GM21360 (cell line): Measurements from ENCODE around the gene ZNF280A.
"Not testable (repeated sequence)": the region's sequence is repeated elsewhere in the genome, so short reads cannot be mapped to it uniquely, and the experiment has no call there.

Experiments
- ATAC-seq: cut with Tn5 transposase; IDR thresholded peaks from one replicate; pipeline ENCODE4 v1.9.1; 2021; ENCODE audit warnings: mild to moderate bottlenecking, moderate library complexity; ENCODE audit not compliant: unreplicated experiment

The ZNF280A gene

DNA sequence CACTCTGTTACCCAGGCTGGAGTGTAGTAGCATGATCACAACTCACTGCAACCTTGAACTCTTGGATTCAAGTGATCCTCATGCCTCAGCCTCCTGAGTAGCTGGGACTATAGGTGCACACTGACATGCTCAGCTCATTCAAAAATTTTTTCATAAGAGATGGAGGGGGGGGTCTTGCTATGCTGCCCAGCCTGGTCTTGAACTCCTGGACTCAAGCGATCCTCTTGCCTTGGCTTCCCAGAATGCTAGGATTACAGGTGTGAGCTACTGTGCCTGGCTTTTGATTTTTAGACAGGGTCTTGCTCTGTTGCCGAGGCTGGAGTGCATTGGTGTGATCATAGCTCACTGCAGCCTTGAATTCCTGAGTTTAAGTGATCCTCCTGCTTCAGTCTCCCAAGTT lies 25.0 kb upstream of the ZNF280A start:
- ATAC-seq = no peak

GRCh38 chr22:22538226-22538989 lies 18.3 kb upstream of the ZNF280A start:
- no peak for ATAC-seq

DNA sequence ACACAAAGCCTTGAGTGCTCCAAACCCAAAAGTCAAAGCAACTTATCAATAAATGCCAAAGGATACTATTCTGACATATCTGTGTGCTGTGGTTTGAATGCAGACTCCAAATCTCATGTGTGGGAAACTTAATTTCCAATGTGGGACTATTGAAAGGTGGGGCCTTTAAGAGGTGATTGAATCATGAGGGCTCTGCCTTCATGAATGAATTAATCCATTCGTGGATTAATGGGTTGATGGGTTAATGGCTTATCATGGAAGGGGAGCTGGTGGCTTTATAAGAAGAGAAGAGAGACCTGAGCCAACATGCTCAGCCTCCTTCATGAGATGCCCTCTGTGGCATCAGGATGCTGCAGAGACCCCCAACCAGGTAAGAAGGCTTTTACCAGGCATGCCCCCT lies 16.8 kb upstream of the ZNF280A start:
- no peak for ATAC-seq

DNA sequence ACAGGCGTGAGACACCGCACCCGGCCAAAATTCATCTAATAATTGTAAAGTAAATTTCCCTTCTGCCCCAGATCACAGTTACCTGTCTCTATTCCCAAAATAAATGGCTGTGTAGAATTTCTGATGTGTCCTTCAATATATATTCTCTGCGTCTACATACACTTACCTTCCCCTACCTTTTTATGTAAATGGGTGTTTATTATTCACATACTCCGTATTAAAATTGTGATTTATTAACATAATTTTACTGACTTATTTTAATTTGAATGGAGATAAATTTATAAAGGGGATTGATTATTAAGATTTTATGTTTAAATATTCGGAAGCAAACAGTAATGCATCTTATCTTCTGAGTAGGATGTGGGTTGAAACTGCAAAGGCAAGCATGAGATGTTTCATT lies 16.4 kb upstream of the ZNF280A start:
- ATAC-seq = no peak

DNA sequence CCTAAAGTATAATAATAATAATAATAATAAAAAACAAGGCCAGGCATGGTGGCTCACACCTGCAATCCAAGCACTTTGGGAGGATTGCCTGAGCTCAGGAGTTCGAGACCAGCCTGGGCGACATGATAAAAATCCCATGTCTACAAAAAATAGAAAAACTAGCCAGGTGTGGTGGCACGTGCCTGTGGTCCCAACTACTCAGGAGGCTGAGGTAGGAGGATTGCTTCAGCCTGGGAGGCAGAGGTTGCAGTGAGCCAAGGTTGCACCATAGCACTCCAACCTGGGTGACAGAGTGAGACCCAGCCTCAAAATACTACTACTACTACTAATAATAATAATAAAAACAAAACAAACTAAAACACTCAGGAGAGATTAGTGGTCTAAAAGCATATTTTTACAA lies 15.6 kb upstream of the ZNF280A start:
- no peak for ATAC-seq

DNA sequence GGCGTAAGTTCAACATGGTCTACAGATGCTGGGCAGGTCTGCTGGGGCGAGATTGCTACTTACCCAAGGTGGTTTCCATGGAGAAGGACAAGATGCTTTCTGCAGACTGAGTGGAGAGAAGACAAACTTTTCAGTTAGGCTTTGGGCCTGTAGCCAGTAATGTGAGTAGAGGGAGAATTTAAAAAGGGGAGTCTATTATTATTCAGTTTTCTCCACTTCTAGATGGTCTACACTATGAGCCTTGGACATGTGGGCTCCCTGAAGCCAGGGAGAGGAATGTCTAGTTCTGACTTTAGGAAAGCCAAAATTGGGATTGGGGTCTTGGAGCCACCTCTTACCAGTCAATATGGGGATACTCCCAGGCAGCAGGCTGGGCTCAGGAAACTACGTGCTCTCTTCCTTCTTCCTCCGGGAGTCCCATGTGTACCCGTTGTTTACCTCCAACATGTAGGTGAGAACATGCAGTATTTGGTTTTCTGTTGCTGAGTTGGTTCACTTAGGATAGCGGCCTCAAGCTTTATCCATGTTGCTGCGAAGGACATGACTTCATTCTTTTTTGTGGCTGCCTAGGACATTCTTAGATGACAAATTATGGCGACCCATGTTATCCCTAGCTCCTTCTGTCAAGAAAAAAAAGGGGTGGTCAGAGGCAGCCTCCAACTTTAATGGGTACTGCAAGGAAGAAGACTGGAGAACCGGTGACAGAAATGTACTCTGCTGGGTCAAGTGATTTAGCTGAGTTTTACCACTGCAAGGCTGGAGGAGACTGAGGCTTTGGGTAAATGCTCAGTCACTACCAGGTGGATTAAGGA lies 14.7 kb upstream of the ZNF280A start:
- ATAC-seq = no peak

GRCh38 chr22:22533863-22534262 lies 13.8 kb upstream of the ZNF280A start:
- no peak for ATAC-seq

DNA sequence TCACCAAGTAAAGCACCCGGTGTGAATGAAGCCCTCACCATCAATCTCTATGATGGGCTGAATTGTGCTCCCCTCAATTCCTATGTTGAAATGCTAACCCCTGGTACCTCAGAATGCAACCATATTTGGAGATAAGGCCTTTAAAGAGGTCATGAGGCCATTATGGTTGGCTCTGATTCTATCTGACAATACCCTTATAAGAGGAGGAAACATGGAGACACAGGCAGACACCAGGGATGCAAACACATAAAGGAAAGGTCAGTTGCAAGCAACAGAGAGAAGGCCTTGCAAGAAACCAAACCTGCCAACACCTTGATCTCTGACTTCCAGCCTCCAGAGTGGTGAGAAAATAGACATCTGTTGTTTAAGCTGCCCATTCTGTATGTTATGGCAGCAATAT lies 13.3 kb upstream of the ZNF280A start:
- no peak for ATAC-seq

DNA sequence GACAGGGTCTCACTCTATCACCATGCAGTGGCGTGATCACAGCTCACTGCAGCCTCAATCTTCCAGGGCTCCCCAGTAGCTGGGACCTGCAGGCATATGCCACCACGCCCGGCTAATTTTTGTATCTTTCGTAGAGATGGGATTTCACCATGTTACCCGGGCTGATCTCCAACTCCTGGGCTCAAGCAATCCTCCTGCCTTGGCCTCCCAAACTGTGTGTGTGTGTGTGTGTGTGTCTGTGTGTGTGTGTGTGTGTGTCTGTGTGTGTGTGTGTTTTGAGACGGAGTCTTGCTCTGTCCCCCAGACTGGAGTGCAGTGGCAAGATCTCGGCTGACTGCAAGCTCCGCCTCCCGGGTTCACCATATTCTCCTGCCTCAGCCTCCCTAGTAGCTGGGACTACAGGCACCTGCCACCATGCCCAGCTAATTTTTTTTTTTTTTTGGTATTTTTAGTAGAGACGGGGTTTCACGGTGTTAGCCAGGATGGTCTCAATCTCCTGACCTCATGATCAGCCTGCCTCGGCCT lies 12.5 kb upstream of the ZNF280A start:
- not testable (repeated sequence) for ATAC-seq

DNA sequence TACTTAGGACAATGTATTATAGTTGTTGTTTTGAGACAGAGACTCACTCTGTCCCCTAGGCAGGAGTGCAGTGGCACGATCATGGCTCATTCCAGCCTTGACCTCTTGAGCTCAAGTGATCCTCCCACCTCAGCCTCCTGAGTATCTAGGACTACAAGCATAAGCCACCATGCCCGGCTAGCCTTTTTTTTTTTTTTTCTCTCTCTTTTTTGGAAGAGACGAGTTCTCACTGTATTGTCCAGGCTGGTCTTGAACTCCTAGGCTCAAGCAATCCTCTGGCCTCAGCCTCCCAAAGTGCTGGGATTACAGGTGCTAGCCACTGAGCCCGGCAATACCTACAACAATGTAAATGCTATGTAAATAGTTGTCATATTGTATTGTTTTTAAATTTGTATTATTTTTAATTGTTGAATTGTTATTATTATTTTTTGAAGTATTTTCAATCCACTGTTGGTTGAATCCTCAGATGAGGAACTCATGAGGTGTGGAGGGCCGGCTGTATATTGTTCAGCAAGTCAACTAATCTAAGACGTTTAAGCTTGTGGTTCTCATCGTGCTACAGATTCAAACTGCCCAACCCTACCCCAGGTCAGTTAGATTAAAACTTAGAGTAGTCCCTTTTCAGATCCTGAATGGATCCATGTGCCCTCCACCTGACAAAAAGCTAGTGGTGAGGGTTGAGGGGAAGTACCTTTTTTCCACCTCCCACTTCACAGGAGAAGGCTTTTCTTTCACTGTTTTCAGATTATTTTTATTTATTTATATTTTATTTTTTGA lies 11.9 kb upstream of the ZNF280A start:
- ATAC-seq = no peak

- no peak for ATAC-seq
Observed at GRCh38 chr22:22528780-22529179, 8.7 kb upstream of the ZNF280A start.

GRCh38 chr22:22527312-22527711 lies 7.2 kb upstream of the ZNF280A start:
- ATAC-seq = no peak

DNA sequence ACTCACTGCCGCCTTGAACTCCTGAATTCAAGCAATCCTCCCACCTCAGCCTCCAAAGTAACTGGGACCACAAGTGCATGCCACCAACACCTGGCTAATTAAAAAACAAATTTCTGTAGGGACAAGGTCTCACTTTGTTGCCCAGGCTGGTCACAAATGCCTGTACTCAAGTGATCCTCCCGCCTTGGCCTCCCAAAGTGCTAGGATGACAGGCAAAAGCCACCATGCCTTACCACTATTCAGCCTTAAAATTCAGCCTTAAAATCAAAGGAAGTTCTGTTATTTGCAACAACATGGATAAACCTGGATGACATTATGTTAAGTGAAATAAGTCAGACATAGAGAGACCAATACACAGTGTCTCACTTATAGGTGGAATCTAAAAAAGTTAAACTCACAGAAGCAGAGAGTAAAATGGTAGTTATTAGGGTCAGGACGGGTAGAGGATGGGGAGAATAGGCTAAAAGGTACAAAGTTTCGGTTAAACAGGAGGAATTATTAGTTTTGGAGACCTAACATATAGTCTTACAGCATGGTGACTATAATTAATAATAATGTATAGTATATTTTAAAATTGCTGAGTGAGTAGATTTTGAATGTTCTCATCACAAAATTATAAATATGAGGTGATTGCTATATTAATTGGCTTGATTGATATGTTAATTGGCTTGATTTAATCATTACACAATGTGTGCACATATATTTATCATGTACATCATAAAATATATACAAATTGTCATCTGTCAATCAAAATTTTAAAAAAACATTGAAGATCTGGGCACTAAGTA lies 6.2 kb upstream of the ZNF280A start:
- ATAC-seq = no peak

DNA sequence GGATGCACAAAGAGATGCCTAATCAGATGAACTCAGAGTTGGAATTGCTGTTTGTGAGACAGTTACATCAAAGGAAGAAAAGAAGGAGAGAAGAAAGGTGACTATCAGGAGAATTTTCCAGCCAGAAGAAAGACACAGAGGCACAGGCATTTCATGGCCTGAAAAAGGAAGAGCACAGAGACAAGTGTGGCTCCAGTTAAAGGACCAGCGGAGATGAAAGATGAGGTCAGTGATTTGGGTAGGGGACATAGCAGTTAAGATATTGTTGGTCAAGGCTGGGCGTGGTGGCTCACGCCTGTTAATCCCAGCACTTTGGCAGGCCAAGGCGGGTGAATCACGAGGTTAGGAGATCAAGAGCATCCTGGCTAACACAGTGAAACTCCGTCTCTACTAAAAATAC lies 3.4 kb upstream of the ZNF280A start:
- no peak for ATAC-seq

- ATAC-seq = no peak
Observed at GRCh38 chr22:22521631-22522030, 1.6 kb upstream of the ZNF280A start.

GRCh38 chr22:22520667-22521602 lies 865 bp upstream of the ZNF280A start:
- no peak for ATAC-seq

GRCh38 chr22:22519591-22519990 lies 479 bp downstream of the ZNF280A start:
- no peak for ATAC-seq

GRCh38 chr22:22516992-22517391 lies 3.1 kb downstream of the ZNF280A start:
- ATAC-seq = no peak

- ATAC-seq = no peak
Observed at GRCh38 chr22:22515890-22516289, 4.2 kb downstream of the ZNF280A start.
